HG03439 (cell line): ENCODE results near the gene PRKACG.

Source experiments
- ATAC-seq: cut with Tn5 transposase; IDR thresholded peaks from one replicate; pipeline ENCODE4 v1.9.1; 2021; ENCODE audit warnings: mild to moderate bottlenecking, moderate library complexity; ENCODE audit not compliant: unreplicated experiment

PRKACG gene

DNA sequence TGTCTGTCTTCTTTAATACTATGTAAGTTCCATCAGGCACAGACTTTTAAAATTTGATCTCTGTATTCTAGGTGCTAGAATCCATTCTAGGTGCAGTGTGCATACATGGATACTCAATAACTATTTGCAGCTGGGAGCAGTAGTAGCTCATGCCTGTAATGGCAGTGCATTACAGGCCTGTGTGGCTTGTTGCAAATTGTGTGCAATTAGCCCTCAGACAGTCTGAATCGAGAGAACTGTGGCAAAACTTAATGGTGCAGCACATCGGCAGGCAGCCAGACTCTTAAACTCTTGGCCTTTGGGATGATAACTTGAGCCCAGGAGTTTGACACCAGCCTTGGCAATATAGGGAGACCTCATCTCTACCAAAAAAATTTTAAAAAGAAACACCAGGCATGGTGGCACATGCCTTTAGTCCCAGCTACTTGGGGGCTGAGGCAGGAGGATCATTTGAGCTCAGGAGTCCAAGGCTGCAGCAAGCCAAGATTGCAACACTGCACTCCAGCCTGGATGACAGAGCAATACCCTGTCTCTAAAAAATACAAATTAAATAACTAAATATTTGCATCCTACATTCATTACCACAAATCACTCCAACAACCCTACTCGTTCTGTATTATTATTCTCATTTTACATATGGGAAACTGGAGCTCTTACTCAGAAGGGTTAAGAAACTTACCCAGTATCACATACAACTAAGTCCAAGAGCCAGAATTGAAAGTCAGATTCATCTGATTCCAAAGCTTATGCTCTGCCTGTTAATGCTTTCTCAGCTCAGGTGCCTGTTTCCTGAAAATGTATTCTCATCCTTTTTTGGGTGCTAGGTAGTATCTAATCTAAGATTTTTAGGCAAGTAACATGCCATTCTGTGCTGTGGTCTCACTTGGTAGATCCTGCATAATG, 30.1 kb downstream of the PRKACG start:
- no peak for ATAC-seq

DNA sequence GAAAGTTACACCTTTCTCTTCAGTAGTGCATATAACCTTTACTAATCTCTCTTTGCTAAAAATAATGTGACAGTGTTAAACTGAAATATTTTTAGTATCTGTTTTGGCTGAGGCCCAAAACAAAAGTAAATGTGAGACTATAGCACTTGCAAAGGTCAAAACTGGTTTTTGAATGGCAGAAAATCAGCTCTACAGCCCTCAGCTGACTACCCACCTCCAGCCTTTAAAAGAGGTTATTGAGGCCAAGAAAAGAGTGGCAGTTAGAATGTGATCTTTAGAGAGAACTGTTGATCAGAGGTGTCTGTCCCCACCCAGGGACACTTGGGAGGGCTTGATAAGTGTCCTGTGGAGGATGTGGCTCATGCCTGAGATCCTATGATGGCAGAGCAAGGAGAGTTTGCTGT, 30.9 kb downstream of the PRKACG start:
- ATAC-seq = peak; percentile 59

DNA sequence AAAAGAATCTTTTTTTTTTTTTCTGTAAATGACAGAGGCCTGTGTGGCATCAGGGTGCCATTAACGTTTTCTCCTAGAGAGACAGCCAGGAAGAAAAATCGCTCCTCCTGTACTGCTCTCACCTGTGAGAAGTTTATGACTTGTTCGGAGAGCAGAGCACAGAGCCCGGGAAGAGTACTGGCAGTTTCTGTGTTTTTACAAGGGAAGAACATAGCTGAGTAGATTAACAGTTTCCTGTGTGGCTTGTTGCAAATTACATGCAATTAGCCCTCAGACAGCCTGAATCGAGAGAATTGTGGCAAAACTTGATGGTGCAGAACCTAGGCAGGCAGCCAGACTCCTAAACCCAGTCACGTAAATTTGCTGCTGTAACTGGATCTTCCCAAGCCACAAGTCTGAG, 32.1 kb downstream of the PRKACG start:
- no peak for ATAC-seq

DNA sequence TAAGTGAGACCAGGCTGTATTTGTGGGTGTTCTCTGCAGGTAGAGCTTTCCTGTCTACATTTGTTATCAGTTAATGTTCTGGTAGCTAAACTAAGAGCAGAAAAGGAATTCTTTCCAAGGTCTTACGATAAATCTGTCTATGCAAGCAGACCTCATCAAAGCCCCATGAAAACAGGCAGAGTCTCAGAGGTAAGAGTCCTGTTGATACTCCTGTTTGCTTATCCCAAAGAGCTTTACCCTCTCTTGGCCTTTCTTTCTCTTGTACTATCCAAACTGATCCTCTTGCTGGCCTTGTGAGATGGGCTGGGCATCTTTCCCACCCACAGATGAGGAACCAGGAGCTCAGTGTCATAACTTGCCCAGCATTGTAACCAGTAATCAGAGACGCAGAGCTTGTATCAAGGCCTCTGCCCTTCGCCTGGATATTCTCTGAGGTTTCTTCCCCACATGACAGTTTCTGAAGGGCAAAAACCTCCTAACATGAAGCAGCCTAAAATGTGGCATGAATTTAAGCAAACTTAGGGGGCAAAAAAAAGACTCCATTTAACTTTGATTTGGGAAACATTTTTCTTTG, 33.5 kb downstream of the PRKACG start:
- no peak for ATAC-seq

DNA sequence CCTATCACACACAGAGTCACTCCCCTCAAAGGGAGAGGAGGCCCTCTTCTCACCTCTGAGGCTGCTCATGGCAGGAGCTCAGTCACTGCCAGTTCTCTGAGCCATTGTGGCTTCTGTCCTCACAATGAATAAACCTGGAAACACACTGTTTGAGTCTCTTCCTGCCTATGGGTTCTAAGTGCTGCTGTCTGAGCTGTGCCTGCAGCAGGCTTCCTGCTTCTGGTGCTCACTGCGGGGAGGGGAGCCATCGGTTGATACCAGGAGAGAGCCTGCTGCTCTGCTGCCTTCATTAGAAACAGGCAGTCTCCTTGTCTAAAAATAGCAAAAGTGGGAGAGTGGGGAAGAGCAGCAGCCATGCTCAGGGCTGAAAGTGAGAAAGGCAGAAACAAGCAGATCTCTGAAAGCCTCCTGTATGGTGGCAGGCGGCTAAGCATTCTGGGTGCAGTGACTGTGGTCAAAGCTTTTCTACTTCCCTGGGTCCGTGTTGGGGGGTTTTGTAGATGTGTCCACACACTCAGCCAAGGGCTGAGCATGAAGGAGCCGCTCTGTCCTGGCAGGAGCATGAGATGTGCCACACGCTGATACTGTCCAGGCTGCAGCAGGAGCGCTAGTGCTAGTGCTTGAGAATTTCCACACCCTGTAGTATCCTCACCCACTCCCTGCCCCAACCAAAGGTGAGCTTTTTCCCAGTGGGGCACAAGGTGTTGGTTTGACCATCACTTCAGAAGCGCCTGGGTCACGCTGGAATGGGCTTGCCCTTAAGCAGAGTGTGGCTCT, 34.2 kb downstream of the PRKACG start:
- ATAC-seq = no peak

DNA sequence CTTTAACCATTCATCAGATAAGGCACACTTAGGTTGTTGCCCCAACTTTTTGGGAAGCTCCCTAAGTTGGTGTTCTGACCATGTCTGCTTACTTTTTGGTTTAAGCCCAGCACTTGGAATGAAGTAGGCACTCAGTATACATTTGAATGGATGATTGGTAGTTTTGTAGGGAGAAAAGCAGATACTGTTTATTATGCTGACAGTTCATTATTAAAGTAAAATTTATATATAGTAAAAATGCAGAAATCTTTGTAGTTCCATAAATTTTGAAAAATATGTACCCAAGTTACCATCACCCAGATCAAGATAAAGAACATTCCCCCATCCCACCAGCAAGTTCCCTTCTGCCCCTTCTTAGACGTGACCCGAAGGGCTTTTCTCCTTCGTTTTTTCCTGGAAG, 35.4 kb downstream of the PRKACG start:
- no peak for ATAC-seq

DNA sequence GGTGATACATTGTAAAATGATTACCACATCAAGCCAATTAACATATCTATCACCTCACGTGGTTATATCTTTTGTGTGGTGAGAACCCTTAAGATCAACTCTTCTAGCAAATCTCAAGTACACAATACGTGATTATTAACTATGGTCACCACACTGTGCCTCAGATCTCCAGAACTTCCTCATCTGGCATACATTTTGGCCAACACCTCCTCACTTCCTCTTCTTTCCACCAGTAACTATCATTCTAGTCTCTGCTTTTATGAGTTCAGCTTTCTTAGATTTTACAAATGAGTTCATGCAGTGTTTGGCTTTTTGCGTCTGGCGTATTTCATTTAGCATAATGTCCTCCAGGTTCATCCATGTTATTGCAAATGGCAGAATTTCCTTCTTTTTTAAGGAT, 35.8 kb downstream of the PRKACG start:
- ATAC-seq = no peak

DNA sequence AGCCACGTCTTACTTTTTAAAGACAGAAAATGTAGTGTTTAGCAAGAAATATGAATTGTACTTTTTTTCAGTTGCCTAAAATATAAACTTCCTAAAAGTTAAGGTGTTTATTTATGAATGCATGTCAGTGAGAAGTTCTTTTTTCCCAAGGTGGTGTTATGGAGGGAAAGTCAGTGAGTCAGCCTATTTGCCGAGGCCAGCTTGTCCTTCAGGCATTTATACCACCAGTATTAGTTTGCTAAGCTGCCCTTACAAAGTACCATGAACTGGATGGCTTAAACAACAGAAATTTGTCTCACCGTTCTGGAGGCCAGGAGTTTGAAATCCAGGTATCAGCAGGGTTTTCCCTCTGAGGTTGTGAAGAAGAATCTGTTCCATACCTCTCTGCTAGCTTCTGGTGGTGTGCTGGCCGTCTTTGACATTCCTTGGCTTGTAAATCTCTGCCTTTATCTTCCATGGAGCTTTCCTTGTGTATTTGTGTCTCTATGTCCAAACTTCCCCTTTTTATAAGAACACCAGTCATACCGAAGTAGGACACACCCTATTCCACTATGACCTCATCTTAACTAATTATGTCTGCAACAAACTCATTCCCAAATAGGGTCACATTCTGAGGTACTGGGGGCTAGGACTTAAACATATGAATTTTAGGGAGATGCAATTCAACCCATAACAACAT, 38.4 kb downstream of the PRKACG start:
- ATAC-seq = no peak

DNA sequence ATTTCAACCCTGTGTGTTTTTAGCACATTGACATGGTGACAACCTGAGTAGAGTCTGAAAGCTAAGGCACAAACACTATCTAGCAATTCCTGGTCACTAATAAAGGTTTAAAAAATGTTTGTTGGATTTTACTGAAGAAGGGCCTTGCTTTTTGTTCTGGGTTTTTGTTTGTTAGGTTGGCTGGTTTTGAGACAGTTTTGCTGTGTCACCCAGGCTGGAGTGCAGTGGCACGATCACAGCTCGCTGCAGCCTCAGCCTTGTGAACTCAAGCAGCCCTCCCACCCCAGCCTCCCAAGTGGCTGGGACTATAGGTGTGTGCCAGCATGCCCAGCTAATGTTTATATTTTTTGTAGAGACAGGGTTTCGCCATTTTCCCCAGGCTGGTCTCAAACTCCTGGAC, 39.0 kb downstream of the PRKACG start:
- ATAC-seq = peak; percentile 7

DNA sequence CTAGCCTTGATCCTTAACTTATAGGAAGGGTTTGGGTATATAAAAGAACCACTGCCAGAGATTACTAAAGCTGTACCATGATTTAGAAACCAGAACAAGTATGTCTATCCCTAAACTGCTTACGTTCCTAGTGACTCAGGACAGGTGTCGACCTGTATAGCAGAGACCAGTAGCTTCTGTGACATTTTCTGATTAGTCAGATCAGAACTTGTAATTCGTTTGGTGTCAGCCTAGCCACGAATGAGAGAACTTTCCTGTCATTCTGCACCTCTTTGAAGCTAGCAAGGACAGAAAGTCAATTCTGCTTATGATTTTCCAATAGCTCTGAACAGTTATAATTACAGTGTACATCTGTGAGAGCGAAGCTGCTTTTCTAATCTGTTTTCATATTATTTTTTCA, 39.5 kb downstream of the PRKACG start:
- peak; percentile 97 for ATAC-seq

DNA sequence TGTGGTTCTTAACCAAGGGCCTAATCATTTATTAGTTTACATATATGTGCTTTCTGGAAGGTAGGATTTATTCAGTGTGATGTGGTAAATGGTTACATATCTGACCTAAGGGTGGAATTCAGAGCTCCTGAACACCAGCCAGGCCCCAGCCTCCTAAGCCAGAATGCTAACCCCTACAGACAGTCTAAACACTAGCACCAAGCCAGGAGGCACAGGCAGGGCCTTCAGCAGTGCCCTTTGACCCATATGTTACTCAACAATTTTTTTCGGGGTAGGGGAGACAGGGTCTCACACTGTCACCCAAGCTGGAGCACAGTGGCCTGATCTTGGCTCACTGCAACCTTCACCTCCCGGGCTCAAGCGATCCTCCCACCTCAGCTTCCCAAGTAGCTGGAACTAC, 40.3 kb downstream of the PRKACG start:
- no peak for ATAC-seq

DNA sequence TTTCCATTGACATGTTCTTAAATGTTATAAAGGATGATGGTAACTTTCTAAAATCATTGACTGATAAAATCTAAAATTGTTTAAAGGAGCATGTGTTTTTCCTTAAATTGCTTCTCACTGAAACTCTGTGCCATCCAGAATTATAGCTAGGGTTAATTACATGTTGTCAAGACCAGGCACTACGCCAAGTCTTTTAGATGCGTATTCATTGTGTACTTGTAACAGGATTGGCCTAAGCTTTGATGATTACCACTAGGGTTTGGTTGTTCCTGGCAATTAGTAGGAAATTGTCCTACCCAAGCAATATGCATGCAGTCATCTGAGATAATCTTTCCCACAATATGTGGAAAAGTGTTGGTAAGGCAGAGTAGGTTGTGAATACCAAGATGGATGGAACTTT, 43.8 kb downstream of the PRKACG start:
- no peak for ATAC-seq

DNA sequence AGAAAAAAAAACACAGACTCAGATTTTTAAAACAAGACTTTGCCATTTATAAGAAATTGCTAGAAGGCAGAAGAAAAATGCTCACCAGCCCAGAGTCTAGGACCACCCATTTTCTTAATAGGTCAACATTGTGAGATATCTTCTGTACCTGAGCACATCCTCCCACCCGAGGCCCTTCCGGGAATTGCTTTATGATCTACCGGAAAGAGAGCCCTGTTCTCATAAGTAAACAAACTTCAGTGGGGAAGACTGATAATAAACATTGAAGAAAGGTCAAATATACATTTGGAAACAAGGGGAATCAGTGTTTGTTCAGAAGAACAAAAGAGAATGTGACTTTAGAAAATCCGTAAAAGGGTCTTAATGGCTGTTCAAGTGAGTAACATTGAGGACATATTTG, 44.4 kb downstream of the PRKACG start:
- ATAC-seq = no peak

DNA sequence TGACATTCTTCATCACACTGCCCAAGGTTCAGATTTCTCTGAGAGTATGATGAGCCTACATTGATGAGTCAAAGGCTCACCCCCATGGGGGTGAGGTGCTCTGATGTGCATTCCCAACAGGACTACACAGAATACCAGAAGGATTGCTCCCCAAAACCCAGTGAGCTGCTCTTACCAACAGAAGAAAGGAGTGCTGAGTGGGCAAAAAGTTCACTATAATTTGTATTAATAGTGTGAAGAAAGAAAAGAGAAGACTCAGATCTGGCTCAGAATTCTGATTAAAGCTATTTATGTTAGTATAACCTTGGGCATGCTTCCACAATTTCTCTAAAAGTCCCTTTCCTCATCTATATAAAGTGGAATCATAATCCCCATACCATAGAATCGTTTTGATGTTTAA, 46.1 kb downstream of the PRKACG start:
- ATAC-seq = no peak

DNA sequence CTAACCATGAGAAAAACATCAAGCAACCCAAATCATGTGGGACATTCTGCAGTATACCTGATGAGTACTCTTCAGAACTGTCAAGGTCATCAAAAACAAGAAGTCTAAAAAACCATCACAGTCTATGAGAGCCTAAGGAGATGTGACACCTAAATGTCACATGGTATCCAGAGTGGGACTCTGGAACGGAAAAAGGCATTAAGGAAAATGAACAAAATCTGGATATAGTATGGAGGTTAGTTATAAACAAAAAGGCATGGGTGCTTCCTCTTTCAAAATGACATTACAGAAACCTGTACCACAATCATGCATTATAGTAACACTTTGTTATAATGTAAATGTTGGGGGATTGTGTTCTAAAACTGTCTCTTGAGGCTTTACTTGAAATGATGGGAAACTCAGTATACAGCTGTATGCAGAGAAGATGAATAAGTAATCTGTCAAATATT, 47.4 kb downstream of the PRKACG start:
- ATAC-seq = no peak

DNA sequence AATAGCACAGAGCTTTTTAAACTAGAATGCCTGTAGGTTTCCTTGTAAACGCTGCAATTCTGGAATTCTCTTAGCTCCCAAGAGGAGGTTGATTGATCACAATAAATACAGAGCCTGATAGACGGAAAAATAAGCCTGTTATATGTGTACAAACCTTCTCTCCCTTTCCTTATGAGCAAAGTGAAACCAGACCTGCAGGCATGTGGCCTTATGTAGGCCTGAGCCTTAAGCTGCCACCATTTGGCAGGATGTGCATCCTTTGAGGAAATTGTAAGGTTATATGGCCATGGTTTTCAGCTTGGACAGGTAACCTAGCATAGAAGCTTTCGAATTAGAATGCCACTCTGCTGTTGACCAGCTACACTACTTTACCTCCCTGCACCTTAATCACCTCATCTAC, 49.1 kb downstream of the PRKACG start:
- no peak for ATAC-seq

DNA sequence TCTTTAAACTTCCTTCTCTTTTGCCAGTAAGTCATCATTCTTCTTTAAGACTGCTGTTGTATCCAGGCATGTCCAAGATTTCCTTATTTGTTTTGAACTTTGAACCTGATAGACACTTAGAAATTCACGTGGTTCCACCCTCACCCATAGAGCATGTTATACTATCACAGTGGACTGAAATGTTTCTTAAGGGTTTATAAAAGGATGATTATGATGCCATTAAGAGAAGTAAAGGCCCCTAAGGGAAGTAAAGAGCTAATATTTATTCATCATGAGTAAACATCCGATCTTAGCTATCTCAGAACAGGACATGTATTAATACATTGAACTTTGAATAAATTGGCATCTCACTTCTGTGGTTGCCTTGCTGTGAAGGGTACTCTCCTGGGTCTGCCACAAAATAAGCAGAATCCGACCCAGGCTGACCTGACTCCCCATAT, 49.8 kb downstream of the PRKACG start:
- ATAC-seq = no peak

DNA sequence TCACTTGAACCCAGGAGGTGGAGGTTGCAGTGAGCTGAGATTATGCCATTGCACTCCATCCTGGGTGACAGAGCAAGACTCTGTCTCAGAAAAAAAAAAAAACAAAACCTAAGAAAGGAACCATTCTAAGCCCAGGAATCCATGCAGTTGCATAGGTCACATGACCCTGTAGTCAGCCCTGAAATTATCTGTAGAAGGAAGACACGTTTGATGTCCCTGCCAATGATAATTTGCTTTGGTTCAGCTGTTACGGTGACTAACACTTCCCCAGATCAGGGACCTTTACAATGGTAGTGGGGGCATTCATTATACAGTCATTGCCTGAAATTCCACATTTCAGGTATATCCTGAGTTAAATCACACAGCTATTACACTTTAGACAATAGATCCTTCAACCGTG, 50.5 kb downstream of the PRKACG start:
- no peak for ATAC-seq
